GM21825 (cell line): ENCODE results near the gene TNFRSF17.

Experiments
- ATAC-seq: cut with Tn5 transposase; IDR thresholded peaks from one replicate; pipeline ENCODE4 v1.9.1; 2021; ENCODE audit warnings: mild to moderate bottlenecking, moderate library complexity; ENCODE audit not compliant: unreplicated experiment

Gene TNFRSF17

GRCh38 chr16:12000032-12000431, 35.0 kb downstream of the TNFRSF17 start:
- ATAC-seq, result no peak

- no peak for ATAC-seq
Observed at GRCh38 chr16:12002447-12003006, 37.5 kb downstream of the TNFRSF17 start.

- ATAC-seq, result no peak
Observed at GRCh38 chr16:12006637-12007036, 41.6 kb downstream of the TNFRSF17 start.

- ATAC-seq, result no peak
Observed at GRCh38 chr16:12009462-12009861, 44.5 kb downstream of the TNFRSF17 start.

GRCh38 chr16:12009922-12010321, 44.9 kb downstream of the TNFRSF17 start:
- ATAC-seq, result no peak

GRCh38 chr16:12010388-12011251, 45.6 kb downstream of the TNFRSF17 start:
- ATAC-seq, result no peak

GRCh38 chr16:12011565-12011964, 46.6 kb downstream of the TNFRSF17 start:
- ATAC-seq, result no peak

GRCh38 chr16:12016291-12016947, 51.4 kb downstream of the TNFRSF17 start:
- ATAC-seq, result no peak

- no peak for ATAC-seq
Observed at GRCh38 chr16:12017558-12017957, 52.5 kb downstream of the TNFRSF17 start.
